Osteocyte (in vitro differentiated cells): ENCODE measurements around the gene NFKB1. TPM values are rescaled to one million over a fixed set of nuclear protein-coding genes. Genes with fewer than 3 reads are reported as not detected.
A peak's percentile ranks its signal among the peaks of the same experiment; 100 is the strongest.

Experiments
- DNase-seq: peaks from one replicate; pipeline ENCODE4 v3.0.0; 2021; ENCODE audit warnings: mixed read lengths; ENCODE audit not compliant: unreplicated experiment; ENCODE audit errors: extremely low spot score
- H3K27ac Mint-ChIP-seq: one replicate; pipeline ENCODE4 v1.8.0; 2021; ENCODE audit warnings: mild to moderate bottlenecking, mixed read lengths; ENCODE audit not compliant: unreplicated experiment
- H3K27me3 Mint-ChIP-seq: one replicate; pipeline ENCODE4 v1.8.0; 2021; ENCODE audit warnings: mixed read lengths; ENCODE audit not compliant: unreplicated experiment
- H3K36me3 Mint-ChIP-seq: one replicate; pipeline ENCODE4 v1.8.0; 2021; ENCODE audit warnings: mixed read lengths; ENCODE audit not compliant: unreplicated experiment
- H3K4me1 Mint-ChIP-seq: one replicate; pipeline ENCODE4 v1.8.0; 2021; ENCODE audit warnings: mixed read lengths; ENCODE audit not compliant: unreplicated experiment
- H3K4me3 Mint-ChIP-seq: one replicate; pipeline ENCODE4 v1.8.0; 2021; ENCODE audit warnings: mild to moderate bottlenecking, moderate library complexity, mixed read lengths; ENCODE audit not compliant: unreplicated experiment
- H3K9me3 Mint-ChIP-seq: one replicate; pipeline ENCODE4 v1.8.0; 2021; ENCODE audit warnings: mixed read lengths; ENCODE audit not compliant: unreplicated experiment
- total RNA-seq: library from RNA; stranded (reverse); gene quantifications from 2 replicates; pipeline ENCODE4 v1.2.1, GENCODE V29; 2021
- TF ChIP-seq, protein P1 (sequence below): fragments of 200-600 bp; sonication (generic); IDR thresholded peaks from 2 replicates; pipeline ENCODE4 v1.5.0; 2021; ENCODE audit warnings: antibody characterized with exemption, mild to moderate bottlenecking, moderate library complexity

The NFKB1 gene
- total RNA-seq, 1 donor from 2014 or later: 27.9 TPM

DNA sequence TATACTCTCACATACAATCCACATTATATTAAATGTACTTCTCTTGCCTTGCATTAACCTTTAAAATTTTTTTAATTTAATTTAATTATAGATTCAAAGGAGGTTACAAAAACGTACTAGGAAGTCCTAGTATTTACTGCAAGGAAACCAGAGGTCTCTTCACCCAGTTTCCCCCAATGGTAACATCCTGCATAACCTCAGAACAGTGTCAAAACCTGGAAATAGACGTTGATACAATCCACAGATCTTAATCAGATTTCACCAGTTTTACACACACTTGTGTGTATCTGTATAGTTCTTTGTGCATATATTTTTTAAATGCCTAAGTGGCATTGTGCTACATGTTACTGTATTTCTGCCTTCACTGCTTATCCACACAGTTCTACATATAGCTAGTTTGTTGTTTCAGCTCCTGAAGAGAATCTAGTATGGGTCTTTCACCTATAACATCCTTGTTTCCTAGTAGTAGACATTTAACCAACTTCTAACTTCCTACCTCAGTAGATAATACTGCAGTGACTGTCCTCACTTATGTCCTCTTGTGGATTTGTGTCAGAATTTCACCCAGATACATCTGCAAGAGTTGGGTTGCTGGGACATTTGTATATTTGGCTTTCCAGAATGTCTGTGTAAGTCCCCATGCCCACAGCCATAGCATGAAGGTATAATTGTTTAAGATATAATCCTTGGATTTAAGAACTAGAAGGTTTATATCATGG, 103.2 kb downstream of the NFKB1 start:
- no peaks in the 10 kb centered on the region for H3K27me3 Mint-ChIP-seq
- no peak overlapping the region for H3K4me3 Mint-ChIP-seq
- no peak overlapping the region for H3K27ac Mint-ChIP-seq
- TF ChIP-seq, protein P1, sequence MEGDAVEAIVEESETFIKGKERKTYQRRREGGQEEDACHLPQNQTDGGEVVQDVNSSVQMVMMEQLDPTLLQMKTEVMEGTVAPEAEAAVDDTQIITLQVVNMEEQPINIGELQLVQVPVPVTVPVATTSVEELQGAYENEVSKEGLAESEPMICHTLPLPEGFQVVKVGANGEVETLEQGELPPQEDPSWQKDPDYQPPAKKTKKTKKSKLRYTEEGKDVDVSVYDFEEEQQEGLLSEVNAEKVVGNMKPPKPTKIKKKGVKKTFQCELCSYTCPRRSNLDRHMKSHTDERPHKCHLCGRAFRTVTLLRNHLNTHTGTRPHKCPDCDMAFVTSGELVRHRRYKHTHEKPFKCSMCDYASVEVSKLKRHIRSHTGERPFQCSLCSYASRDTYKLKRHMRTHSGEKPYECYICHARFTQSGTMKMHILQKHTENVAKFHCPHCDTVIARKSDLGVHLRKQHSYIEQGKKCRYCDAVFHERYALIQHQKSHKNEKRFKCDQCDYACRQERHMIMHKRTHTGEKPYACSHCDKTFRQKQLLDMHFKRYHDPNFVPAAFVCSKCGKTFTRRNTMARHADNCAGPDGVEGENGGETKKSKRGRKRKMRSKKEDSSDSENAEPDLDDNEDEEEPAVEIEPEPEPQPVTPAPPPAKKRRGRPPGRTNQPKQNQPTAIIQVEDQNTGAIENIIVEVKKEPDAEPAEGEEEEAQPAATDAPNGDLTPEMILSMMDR: no peak
- peaks cover 52% of the 10 kb centered on the region for H3K36me3 Mint-ChIP-seq
- H3K4me1 Mint-ChIP-seq: peaks cover 4% of the 10 kb centered on the region
- no peak for DNase-seq
- H3K9me3 Mint-ChIP-seq: no peaks in the 10 kb centered on the region

DNA sequence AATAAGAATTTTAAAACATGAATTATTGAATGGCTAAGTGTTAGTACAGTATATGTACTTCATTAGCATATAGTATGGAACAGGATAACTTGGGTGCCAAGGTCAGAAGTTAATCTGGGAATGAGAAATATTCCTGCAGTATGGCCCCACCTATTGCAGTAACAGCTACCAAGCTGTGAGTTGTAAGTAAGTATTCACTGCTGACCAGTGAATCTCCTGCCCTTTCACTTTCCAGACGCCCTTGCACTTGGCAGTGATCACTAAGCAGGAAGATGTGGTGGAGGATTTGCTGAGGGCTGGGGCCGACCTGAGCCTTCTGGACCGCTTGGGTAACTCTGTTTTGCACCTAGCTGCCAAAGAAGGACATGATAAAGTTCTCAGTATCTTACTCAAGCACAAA, 105.1 kb downstream of the NFKB1 start:
- DNase-seq: no peak
- Mint-ChIP-seq H3K27ac (no peak overlapping the region), H3K4me3 (no peak overlapping the region), H3K9me3 (no peaks in the 10 kb centered on the region), H3K4me1 (no peaks in the 10 kb centered on the region), H3K27me3 (no peaks in the 10 kb centered on the region), H3K36me3 (peaks cover 61% of the 10 kb centered on the region)
- TF ChIP-seq, protein P1: no peak

DNA sequence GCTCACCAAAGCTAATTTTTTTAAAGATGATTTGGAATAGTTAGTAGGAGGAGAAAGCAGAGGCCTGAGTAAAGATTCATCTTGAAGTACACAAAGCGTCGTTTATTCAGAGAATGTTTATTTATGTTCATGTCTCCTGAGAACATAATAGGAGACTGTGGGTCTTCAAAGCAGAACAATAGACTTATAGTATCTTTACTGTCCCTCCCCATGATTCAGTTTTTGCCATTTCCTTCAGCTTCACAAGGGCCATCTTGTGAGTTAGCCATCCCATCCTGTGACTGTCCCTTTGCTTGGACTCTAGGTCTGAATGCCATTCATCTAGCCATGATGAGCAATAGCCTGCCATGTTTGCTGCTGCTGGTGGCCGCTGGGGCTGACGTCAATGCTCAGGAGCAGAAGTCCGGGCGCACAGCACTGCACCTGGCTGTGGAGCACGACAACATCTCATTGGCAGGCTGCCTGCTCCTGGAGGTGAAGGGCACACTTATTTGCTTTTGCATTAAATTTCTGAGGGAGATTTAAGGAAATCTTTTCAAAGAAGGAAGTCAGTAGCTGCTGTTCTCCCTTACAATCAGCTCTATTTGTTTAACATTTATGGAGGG, 105.8 kb downstream of the NFKB1 start:
- H3K27me3 Mint-ChIP-seq: no peaks in the 10 kb centered on the region
- DNase-seq: no peak
- no peak overlapping the region for H3K4me3 Mint-ChIP-seq
- H3K36me3 Mint-ChIP-seq: peaks cover 61% of the 10 kb centered on the region
- no peaks in the 10 kb centered on the region for H3K4me1 Mint-ChIP-seq
- H3K9me3 Mint-ChIP-seq: no peaks in the 10 kb centered on the region
- TF ChIP-seq, protein P1: no peak
- no peak overlapping the region for H3K27ac Mint-ChIP-seq

DNA sequence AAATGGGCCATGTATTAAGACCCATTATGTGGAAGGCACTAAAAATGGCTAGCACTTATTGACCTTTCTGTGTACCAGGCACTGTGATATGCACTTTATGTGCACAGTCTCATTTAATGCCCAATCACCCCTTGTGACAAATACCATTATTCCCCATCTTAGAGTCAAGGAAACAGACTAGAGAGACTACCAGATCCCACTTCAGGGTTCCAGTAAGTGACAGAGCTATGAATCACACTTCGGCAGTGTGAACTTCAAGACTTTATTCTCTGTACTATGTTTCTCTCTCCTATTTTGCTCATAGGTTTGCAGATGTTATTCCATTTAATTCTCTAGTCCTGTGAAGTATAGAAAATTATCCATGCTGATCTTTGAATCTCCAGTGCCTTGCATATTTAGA, 107.0 kb downstream of the NFKB1 start:
- peaks cover 70% of the 10 kb centered on the region for H3K36me3 Mint-ChIP-seq
- H3K4me1 Mint-ChIP-seq: no peaks in the 10 kb centered on the region
- no peak for DNase-seq
- no peak overlapping the region for H3K27ac Mint-ChIP-seq
- H3K4me3 Mint-ChIP-seq: no peak overlapping the region
- no peaks in the 10 kb centered on the region for H3K9me3 Mint-ChIP-seq
- TF ChIP-seq, protein P1: no peak
- no peaks in the 10 kb centered on the region for H3K27me3 Mint-ChIP-seq

DNA sequence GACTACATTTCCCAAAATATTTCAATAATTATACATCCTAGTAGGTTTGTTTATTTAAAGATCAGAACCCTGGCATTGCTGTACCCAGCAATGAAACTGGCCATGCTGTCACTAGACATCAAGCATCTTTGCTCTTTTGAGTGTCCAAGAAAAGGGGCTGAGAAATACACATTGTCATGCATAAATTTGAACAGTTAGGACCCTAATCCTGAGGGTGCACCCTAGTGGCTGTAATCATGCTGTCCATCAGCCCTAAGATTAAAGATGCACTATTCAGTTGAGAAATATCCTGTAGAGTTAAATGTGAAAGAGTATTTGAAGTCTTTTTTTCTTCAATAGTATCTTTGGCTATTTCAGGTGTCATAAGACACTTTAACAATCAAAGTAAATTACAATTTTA, 108.8 kb downstream of the NFKB1 start:
- Mint-ChIP-seq H3K36me3 (peaks cover 74% of the 10 kb centered on the region), H3K4me3 (no peak overlapping the region), H3K27ac (no peak overlapping the region), H3K4me1 (no peaks in the 10 kb centered on the region), H3K27me3 (no peaks in the 10 kb centered on the region), H3K9me3 (no peaks in the 10 kb centered on the region)
- DNase-seq: no peak
- TF ChIP-seq, protein P1: peak; percentile 49
